Spleen (tissue), 7 donors: ENCODE results near the gene ZNF681.

Experiments
- POLR2A ChIP-seq, 3 donors: fragments of 450-650 bp; IDR thresholded peaks; one replicate each; pipeline ENCODE4 v1.5.1; 2017; ENCODE audit warnings: antibody characterized with exemption in 3 of 3, mild to moderate bottlenecking in 1 of 3
- POLR2AphosphoS5 ChIP-seq, 3 donors: sonication (generic); formaldehyde crosslinking; IDR thresholded peaks; one replicate each; pipeline ENCODE4 v1.5.1; 2017; ENCODE audit warnings: antibody characterized with exemption in 3 of 3
- TF ChIP-seq, protein P1 (sequence below), 11 experiments: fragments of 200-600 bp in 7 of 11; fragments of 450-650 bp in 4 of 11; sonication (generic) in 4 of 11; IDR thresholded peaks in 8 of 11; conservative IDR thresholded peaks in 3 of 11; 1 replicate in 7 of 11; 2 replicates in 4 of 11; pipeline versions ENCODE4 v1.4.0 to v1.8.0; 2016 to 2021; ENCODE audit warnings: antibody characterized with exemption in 11 of 11, inconsistent platforms in 4 of 11, mild to moderate bottlenecking in 1 of 11
- donor health status: DM: no; HTN: no; CAD: no; lungs with moderate emphysema.
- donor health status: DM: no; HTN: no; CAD: no.
- donor health status: DM: no; HTN: no; CAD: no.

DNA sequence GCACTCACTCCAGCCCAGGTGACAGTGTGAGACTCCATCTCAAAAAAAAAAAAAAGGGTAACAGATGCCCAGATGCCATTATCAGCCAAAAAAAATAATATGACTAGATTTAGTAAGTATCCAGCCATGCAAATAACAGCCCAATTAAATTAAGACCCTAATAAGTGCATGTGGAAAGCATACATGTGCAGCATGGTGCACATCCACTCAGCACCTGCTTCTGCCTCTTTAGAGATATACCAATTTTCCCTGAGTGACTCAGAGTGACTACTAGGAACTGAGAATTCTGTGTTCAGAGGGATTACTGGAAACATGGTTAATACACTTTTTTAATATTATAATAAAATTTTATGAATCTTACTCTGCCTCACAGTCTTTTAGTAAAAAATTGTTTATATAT, 41.9 kb downstream of the ZNF681 start:
- no peak for TF ChIP-seq POLR2AphosphoS5 (IDR thresholded peaks at IDR 0.05)
- TF ChIP-seq, protein P1, sequence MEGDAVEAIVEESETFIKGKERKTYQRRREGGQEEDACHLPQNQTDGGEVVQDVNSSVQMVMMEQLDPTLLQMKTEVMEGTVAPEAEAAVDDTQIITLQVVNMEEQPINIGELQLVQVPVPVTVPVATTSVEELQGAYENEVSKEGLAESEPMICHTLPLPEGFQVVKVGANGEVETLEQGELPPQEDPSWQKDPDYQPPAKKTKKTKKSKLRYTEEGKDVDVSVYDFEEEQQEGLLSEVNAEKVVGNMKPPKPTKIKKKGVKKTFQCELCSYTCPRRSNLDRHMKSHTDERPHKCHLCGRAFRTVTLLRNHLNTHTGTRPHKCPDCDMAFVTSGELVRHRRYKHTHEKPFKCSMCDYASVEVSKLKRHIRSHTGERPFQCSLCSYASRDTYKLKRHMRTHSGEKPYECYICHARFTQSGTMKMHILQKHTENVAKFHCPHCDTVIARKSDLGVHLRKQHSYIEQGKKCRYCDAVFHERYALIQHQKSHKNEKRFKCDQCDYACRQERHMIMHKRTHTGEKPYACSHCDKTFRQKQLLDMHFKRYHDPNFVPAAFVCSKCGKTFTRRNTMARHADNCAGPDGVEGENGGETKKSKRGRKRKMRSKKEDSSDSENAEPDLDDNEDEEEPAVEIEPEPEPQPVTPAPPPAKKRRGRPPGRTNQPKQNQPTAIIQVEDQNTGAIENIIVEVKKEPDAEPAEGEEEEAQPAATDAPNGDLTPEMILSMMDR (IDR thresholded peaks at IDR 0.05 in 8 of 11, conservative IDR thresholded peaks at IDR 0.05 in 3 of 11) = no peak
- no peak for TF ChIP-seq POLR2A (IDR thresholded peaks at IDR 0.05)
